ENCODE data around the gene HSPBP1.
A peak's percentile ranks its signal among the peaks of the same experiment; 100 is the strongest.
"Not testable (repeated sequence)": the region's sequence is repeated elsewhere in the genome, so short reads cannot be mapped to it uniquely, and the experiment has no call there.

Gene HSPBP1

DNA sequence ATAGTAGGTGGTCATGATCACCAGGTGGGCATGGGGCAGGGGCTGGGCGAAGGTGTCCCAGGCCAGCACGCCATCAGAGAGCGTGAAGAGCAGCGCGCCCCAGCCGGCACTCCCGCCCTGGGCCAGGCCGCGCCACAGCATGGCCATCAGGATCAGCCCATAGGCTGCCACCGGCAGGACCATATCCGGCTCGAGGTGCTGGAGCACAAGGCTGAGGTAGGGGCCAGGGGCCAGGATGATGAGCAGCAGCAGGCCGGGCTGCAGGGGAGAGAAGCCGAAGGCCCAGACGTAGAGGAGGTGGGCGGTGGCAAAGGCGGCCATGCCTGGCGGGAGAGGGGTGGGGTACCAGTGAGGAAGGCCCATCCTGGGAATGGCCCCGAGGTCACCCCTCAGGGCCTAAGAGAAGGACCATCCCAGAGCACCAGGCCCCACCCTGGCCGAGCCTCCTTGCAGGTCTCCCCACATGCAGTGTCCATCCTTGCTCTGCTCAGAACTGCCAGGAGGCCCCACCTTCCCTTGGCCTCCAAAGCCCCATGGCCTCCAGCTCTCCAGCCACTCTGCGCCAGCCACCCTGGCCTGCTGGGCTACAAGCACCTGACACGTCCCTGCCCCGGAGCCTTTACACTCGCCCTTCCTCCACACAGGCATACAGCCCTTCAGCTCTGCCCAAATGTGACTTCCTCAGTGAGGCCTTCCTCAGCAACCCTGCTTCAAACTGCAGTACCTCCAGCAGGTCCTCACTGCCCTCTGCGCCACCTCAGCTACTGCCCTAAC lies 52.5 kb downstream of the HSPBP1 start:
- Histone ChIP-seq H3K27me3 (ENCODE audit: control insufficient read depth, insufficient read depth, low read length, poor library complexity, severe bottlenecking) (no peaks in the 10 kb centered on the region), H3K9me3 (ENCODE audit: control insufficient read depth, low read length) (no peaks in the 10 kb centered on the region), H3K4me3 (ENCODE audit: insufficient read depth, low read depth, low read length) (no peak overlapping the region), H3K36me3 (ENCODE audit: control insufficient read depth, insufficient read depth, low read length) (peaks cover 8% of the 10 kb centered on the region), H3K4me1 (ENCODE audit: control insufficient read depth, insufficient read depth, low read length) (no peaks in the 10 kb centered on the region), H3K27ac (ENCODE audit: insufficient read depth, low read depth, low read length, poor library complexity, severe bottlenecking) (no peak overlapping the region)
- 94 to 95% methylated on average over 25 of the region's 25 CpGs for WGBS, 2 experiments

DNA sequence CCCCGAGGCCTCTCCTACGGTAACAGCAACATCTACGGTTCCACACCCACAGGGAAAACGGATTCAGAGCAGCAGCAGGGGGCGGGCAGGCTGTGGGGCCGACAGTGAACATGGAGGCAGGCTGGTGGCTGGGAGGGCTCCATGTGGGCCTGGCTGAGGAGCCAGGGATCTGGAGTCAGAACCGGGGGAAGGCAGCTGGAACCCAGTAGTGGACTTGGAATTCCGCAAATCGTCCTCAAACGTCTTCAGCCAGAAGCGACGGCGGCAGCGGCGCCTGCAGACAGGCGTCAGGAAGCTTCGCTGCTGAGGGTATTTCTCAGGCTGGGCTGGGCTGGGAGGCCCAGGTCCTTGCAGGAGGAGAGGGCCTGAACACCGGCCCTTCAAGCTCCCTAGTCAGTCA lies 53.1 kb downstream of the HSPBP1 start:
- Histone ChIP-seq H3K36me3 (ENCODE audit: control insufficient read depth, insufficient read depth, low read length) (peaks cover 7% of the 10 kb centered on the region), H3K27me3 (ENCODE audit: control insufficient read depth, insufficient read depth, low read length, poor library complexity, severe bottlenecking) (no peaks in the 10 kb centered on the region), H3K27ac (ENCODE audit: insufficient read depth, low read depth, low read length, poor library complexity, severe bottlenecking) (no peak overlapping the region), H3K9me3 (ENCODE audit: control insufficient read depth, low read length) (no peaks in the 10 kb centered on the region), H3K4me3 (ENCODE audit: insufficient read depth, low read depth, low read length) (no peak overlapping the region), H3K4me1 (ENCODE audit: control insufficient read depth, insufficient read depth, low read length) (no peaks in the 10 kb centered on the region)
- WGBS, 2 experiments = 88 to 90% methylated on average over 18 of the region's 18 CpGs

DNA sequence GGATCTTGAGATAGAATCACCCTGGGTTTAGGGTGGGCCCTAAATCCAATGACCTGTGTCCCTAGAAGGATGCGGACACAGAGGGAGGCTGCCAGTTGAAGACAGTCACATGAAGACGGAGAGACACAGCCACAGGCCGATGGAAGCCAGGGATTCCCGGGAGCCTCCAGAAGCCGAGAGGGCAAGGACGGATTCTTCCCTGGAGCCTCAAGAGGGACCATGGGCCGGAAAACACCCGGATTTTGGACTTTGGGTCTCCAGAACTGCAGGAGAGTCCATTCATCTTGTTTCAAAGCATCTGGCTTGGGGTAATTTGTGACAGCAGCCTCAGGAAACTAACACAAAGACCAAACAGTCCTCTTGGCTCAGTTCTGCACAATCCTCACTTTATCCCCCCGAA lies 53.6 kb downstream of the HSPBP1 start:
- H3K4me3 ChIP-seq (ENCODE audit: insufficient read depth, low read depth, low read length) = no peak overlapping the region
- no peaks in the 10 kb centered on the region for H3K27me3 ChIP-seq (ENCODE audit: control insufficient read depth, insufficient read depth, low read length, poor library complexity, severe bottlenecking)
- peaks cover 2% of the 10 kb centered on the region for H3K36me3 ChIP-seq (ENCODE audit: control insufficient read depth, insufficient read depth, low read length)
- 91 to 93% methylated on average over 9 of the region's 9 CpGs for WGBS, 2 experiments
- H3K27ac ChIP-seq (ENCODE audit: insufficient read depth, low read depth, low read length, poor library complexity, severe bottlenecking) = no peak overlapping the region
- H3K9me3 ChIP-seq (ENCODE audit: control insufficient read depth, low read length) = no peaks in the 10 kb centered on the region
- H3K4me1 ChIP-seq (ENCODE audit: control insufficient read depth, insufficient read depth, low read length) = no peaks in the 10 kb centered on the region

DNA sequence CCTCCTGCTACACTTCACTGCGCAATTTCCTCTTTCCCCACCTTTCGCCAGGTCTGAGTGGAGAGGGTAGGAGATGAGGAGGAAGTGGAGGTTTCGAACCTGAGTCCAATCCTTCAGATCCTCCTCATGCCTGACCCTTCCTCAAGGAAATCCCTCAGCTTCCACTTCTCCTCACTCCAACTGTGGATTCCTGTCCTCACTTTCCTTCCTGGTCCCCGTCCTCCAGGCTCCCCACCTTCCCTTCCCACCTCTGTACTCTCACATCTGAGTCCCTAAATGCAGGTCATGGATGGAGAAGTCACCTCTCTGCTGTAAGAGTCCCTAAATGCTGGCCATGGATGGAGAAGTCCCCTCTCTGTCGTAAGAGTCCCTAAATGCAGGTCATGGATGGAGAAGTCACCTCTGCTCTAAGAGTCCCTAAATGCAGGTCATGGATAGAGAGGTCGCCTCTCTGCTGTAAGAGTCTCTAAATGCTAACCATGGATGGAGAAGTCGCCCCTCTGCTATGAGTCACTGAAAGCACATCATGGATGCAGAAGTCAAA lies 54.4 kb downstream of the HSPBP1 start:
- 92 to 96% methylated on average over 5 to 7 of the region's 7 CpGs for WGBS, 2 experiments
- H3K27ac ChIP-seq (ENCODE audit: insufficient read depth, low read depth, low read length, poor library complexity, severe bottlenecking) = no peak overlapping the region
- no peaks in the 10 kb centered on the region for H3K4me1 ChIP-seq (ENCODE audit: control insufficient read depth, insufficient read depth, low read length)
- H3K36me3 ChIP-seq (ENCODE audit: control insufficient read depth, insufficient read depth, low read length) = no peaks in the 10 kb centered on the region
- no peak overlapping the region for H3K4me3 ChIP-seq (ENCODE audit: insufficient read depth, low read depth, low read length)
- no peaks in the 10 kb centered on the region for H3K27me3 ChIP-seq (ENCODE audit: control insufficient read depth, insufficient read depth, low read length, poor library complexity, severe bottlenecking)
- no peaks in the 10 kb centered on the region for H3K9me3 ChIP-seq (ENCODE audit: control insufficient read depth, low read length)

DNA sequence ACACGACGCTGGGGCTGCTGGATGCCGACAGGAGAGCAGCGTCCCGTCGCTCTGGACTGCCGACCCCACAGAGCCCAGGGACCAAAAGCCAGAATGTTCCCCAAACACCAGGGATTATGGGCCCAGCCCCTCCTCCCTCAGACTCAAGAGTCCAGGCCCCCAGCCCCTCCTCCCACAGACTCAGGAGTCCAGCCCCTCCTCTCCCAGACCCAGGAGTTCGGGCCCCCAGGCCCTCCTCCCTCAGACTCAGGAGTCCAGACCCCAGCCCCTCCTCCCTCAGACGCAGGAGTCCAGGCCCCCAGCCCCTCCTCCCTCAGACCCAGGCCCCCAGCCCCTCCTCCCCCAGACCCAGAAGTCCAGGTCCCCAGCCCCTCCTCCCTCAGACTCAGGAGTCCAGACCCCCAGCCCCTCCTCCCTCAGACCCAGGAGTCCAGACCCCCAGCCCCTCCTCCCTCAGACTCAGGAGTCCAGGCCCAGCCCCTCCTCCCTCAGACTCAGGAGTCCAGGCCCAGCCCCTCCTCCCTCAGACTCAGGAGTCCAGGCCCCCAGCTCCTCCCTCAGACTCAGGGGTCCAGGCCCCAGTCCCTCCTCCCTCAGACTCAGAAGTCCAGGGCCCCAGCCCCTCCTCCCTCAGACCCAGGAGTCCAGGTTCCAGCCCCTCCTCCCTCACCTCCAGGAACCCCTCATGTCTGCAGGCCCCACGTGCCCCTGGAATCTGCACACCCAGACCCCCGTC lies 55.1 kb downstream of the HSPBP1 start:
- 73 to 79% methylated on average over 10 to 11 of the region's 11 CpGs for WGBS, 2 experiments
- not testable (repeated sequence) for H3K9me3 ChIP-seq (ENCODE audit: control insufficient read depth, low read length); H3K36me3 ChIP-seq (ENCODE audit: control insufficient read depth, insufficient read depth, low read length); H3K27me3 ChIP-seq (ENCODE audit: control insufficient read depth, insufficient read depth, low read length, poor library complexity, severe bottlenecking); H3K4me3 ChIP-seq (ENCODE audit: insufficient read depth, low read depth, low read length); H3K4me1 ChIP-seq (ENCODE audit: control insufficient read depth, insufficient read depth, low read length)
- H3K27ac ChIP-seq (ENCODE audit: insufficient read depth, low read depth, low read length, poor library complexity, severe bottlenecking) = peak overlapping the region; percentile 16

DNA sequence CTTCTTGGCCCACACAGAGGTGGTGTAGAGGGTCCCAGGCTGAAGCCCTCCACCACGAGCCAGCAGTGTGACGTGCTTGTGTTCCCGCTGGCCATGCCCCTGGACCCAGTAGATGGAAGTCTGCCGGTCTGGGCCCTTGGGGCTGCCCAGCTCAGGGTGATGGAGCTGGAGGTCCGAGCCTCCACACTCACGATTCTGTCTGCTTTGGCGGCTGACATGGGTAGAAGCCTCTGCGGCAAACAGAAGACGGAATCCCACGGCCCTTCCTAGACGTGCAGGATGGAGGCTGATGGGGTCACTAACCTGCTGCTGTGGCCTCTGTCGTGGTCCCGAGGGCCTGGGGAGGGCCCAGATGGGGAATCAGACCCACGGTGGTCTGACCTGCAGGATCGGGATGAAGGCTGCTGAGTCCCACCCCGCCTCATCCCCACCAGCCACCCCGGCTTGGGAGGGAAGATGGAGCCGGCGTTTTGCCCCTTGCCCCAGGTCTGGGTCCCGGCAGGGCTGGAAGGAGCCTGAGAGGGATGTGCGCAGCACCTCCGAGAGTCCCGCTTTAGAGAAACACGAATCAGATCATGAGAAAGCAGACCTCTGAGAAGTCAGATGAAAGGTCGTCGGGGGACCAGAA lies 55.8 kb downstream of the HSPBP1 start:
- Histone ChIP-seq H3K27ac (ENCODE audit: insufficient read depth, low read depth, low read length, poor library complexity, severe bottlenecking) (peak overlapping the region; percentile 26), H3K4me1 (ENCODE audit: control insufficient read depth, insufficient read depth, low read length) (no peaks in the 10 kb centered on the region)
- 90 to 91% methylated on average over 26 of the region's 26 CpGs for WGBS, 2 experiments

DNA sequence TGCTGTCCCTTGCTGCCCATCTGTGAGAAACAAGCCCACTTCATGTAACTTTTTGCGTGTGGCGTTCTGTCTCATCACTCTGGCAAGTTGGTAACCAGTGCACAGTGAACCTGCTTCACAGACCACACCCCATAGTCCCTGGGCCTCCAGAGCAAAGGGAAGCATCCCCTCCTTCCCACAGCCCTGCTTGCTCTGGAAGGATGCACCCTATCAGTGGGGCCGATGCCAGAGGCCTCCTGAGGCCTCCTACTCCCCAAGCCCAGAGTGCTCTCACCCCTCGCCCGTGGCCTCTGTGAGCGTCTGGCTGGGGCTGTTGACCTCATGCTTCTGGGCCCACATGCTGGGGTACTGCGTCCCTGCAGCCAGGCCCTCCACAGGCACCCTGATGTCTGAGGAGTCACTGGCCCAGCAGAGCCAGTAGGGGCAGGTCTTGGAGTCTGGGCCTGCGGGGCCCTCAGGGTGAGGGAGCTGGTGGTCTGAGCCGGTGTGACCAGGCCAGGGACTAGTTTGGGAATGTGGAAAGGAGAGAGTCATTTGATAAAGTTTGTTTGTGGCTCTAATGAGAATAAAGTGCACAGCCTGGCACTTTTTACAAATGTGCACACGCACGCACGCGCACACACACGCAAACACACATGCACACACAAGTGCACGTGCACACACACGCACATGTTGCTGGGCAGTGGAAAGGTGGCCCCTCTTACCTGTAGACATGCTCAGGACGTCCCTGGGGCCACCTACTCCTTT lies 56.4 kb downstream of the HSPBP1 start:
- Histone ChIP-seq H3K4me1 (ENCODE audit: control insufficient read depth, insufficient read depth, low read length) (no peaks in the 10 kb centered on the region), H3K9me3 (ENCODE audit: control insufficient read depth, low read length) (no peaks in the 10 kb centered on the region), H3K27me3 (ENCODE audit: control insufficient read depth, insufficient read depth, low read length, poor library complexity, severe bottlenecking) (no peaks in the 10 kb centered on the region), H3K36me3 (ENCODE audit: control insufficient read depth, insufficient read depth, low read length) (no peaks in the 10 kb centered on the region), H3K27ac (ENCODE audit: insufficient read depth, low read depth, low read length, poor library complexity, severe bottlenecking) (peak overlapping the region; percentile 26), H3K4me3 (ENCODE audit: insufficient read depth, low read depth, low read length) (no peak overlapping the region)
- 94 to 95% methylated on average over 17 of the region's 17 CpGs for WGBS, 2 experiments

More for the DNA sequence above, 55.8 kb downstream of the HSPBP1 start:
- no peaks in the 10 kb centered on the region for H3K27me3 ChIP-seq (ENCODE audit: control insufficient read depth, insufficient read depth, low read length, poor library complexity, severe bottlenecking)
- no peaks in the 10 kb centered on the region for H3K36me3 ChIP-seq (ENCODE audit: control insufficient read depth, insufficient read depth, low read length)
- H3K4me3 ChIP-seq (ENCODE audit: insufficient read depth, low read depth, low read length) = no peak overlapping the region
- no peaks in the 10 kb centered on the region for H3K9me3 ChIP-seq (ENCODE audit: control insufficient read depth, low read length)

DNA sequence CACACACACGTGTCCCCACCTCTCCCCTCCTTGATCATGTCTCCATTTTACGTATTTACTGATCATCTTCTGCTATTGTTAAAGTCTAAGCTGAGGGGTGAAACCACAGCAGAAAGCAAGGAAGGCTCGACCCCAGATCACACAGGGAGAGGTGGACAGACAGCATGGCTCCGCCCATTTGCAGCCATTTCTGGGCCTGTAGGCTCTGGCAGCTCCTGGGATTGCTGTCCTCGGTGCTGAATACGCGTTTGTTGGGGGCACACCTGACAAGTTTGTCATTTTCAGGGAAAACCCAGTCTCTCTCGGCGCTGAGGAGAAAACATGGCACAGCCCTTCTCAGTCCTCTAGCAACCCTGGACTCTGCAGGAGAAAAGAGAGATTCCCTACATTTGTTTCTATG lies 59.4 kb downstream of the HSPBP1 start:
- no peaks in the 10 kb centered on the region for H3K36me3 ChIP-seq (ENCODE audit: control insufficient read depth, insufficient read depth, low read length)
- 83 to 85% methylated on average over 9 of the region's 9 CpGs for WGBS, 2 experiments
- no peaks in the 10 kb centered on the region for H3K27me3 ChIP-seq (ENCODE audit: control insufficient read depth, insufficient read depth, low read length, poor library complexity, severe bottlenecking)
- H3K4me1 ChIP-seq (ENCODE audit: control insufficient read depth, insufficient read depth, low read length) = no peaks in the 10 kb centered on the region
- no peak overlapping the region for H3K27ac ChIP-seq (ENCODE audit: insufficient read depth, low read depth, low read length, poor library complexity, severe bottlenecking)
- H3K9me3 ChIP-seq (ENCODE audit: control insufficient read depth, low read length) = no peaks in the 10 kb centered on the region
- H3K4me3 ChIP-seq (ENCODE audit: insufficient read depth, low read depth, low read length) = no peak overlapping the region

DNA sequence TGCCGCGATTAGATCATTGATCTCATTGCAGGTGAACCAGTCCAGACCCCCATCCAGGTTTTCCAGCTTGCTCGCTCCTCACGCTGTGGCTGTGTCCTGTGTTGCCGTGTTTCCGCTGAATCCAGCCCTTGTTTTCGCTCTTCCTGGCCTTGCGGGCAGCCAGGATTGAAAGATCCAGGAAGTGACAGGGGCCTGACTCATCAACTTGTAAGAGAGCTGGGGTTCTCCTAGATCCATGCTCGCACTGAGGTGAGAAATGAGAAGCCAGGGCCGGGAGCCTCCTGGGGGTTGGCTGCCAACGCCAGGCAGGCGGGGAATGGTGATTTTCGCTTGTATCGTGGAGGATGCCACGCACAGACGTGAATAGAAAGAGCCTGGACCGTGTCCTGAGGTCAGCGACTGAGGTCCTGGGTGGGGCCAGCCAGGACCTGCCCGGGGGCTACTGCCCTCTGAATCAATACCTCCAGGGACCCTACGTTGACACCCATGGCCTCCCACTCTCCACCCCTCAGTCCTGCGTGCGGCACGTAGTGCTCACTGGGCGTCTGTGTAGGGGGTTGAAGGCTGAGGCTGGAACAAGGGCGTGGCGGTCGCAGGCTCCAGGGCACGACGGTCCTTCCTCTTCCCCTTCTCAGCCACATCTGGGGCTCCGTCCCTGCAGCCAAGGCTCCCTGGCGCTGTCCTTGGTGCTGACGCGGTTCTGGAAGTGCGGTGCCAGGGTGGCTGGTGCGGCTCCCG lies 63.3 kb downstream of the HSPBP1 start:
- no peaks in the 10 kb centered on the region for H3K36me3 ChIP-seq (ENCODE audit: control insufficient read depth, insufficient read depth, low read length)
- no peaks in the 10 kb centered on the region for H3K4me1 ChIP-seq (ENCODE audit: control insufficient read depth, insufficient read depth, low read length)
- peaks cover 3% of the 10 kb centered on the region for H3K9me3 ChIP-seq (ENCODE audit: control insufficient read depth, low read length)
- WGBS, 2 experiments = 4 to 6% methylated on average over 36 of the region's 36 CpGs
- peak overlapping the region; percentile 39 for H3K4me3 ChIP-seq (ENCODE audit: insufficient read depth, low read depth, low read length)
- H3K27ac ChIP-seq (ENCODE audit: insufficient read depth, low read depth, low read length, poor library complexity, severe bottlenecking) = peak overlapping the region; percentile 39
- no peaks in the 10 kb centered on the region for H3K27me3 ChIP-seq (ENCODE audit: control insufficient read depth, insufficient read depth, low read length, poor library complexity, severe bottlenecking)
